HG03064 (cell line): ENCODE results near the gene PDE6B.
"Not testable (repeated sequence)": the region's sequence is repeated elsewhere in the genome, so short reads cannot be mapped to it uniquely, and the experiment has no call there.

ENCODE experiments used
- ATAC-seq: cut with Tn5 transposase; IDR thresholded peaks from one replicate; pipeline ENCODE4 v1.9.1; 2021; ENCODE audit warnings: low read depth; ENCODE audit not compliant: unreplicated experiment

The PDE6B gene

DNA sequence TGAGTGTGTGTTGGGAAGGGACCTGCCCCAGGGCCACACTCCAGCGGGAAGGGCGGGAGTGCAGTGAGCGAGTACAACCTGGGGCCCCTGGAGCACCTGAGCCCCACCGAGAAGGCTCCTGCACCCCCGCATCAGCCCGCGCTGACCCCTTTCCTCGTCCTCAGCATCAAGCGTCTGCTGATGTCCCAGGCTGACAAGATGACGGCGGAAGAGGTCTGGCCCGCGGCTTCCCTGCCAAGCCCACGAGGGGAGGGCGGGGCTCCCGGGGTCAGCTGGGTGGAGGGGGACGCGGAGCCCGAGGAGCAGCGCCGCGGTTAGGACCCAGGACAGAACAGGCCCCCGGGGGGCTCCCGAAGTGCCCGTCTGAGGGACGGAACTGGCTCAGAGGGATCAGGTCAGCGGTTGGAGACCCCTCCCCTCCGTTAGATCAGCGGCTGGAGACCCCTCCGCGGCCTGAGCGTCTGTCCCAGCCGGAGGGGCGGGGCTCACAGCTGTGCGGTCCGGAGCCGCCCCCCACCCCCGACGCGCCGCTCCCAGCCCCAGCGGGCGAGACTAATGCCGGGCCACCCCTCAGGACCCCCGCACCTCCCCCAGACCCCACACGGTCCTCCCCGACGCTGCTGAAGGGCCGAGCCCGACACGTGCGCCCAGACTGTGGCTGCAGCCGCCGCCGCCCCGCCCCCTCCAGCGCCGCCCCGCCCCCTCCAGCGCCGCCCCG is 55.7 kb downstream of the PDE6B start:
- no peak for ATAC-seq

DNA sequence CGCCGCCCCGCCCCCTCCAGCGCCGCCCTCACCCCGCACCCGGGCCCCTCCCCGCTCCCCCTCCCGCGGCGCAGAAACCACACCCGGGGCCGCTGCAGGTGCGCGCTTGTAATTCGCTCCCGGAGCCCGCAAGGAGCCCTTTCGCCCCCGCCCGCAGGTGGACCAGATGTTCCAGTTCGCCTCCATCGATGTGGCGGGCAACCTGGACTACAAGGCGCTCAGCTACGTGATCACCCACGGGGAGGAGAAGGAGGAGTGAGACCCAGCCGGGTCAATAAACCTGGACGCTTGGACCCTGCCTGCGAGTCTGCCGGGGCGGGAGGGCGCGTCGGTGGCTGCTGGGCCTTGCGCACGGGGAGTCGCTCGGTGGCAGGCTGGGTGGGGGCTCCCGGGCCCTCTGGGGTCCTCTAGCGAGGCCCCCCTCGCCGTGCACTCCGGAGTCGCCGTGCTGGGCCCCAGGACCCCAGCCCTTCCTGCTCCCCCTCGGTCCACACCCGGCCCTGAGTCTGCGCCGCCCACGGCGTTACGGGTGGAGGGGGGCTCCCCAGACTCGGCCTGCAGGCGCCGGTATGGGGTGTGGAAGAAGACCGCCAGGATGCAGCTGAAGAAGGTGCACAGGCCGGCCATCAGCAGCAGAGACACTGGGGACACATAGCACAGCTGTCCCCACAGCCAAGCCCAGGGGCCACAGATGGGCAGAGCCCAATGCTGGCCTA is 56.5 kb downstream of the PDE6B start:
- ATAC-seq = no peak

DNA sequence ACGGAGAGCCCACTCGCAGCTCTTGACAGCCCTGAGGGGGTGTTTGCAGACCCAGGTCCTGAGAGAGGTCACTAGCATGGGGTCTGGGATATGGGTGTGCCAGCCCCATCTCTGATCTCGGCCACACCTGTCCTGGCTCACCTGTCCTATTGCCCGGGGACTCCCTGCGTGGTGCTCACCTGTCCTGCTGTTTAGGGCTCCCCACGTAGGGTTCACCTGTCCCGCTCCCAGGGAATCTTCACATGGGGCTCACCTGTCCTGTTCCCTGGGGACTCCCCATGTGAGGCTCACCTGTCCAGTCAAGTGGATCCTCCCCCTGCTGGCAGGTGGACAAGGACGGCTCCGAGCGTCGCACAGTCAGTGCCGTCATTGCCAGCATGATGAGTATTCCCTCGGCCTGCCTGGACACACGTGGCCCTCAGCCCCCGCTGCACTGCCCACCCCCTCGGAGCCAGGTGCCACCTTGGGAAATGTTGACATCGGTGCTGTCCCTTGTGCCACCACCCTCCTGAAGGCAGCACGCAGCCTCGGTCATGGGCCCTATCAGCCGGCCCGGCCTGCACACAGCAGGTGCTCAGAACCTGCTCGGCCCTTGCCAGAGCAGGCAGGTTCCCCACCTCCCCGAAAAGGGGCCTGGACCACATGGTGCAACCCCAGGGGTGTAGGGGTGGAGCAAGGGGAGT is 57.3 kb downstream of the PDE6B start:
- no peak for ATAC-seq

DNA sequence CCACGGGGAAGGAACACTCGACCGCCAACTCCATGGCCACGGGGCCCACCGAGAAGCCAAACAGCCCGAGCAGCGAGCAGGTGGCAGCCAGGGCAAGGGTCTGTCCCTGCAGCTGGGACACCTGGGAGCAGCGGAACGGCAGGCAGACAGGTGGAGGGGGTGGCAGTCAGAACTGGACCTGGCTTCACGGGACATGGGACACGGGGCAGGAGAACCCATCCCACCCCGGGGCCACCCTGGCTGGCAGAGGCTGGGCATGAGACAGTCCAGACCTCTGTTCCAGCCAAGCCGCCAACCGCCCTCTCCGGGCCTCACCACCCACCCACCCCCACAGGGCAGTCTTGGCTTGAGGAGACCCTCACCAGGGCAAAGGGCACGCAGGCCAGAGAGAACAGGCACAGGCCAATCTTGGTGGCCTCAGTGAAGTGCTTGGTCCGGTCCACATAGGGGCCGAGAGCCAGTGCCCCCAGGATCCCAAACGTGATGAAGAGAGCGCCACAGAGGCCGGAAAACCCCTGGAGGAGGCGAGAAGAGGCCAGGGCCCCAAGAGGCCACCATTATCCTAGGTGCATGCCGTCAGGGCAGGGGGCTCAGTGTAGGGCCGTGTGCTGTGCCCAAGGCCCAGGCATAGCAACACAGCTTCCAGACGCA is 58.0 kb downstream of the PDE6B start:
- ATAC-seq = no peak

DNA sequence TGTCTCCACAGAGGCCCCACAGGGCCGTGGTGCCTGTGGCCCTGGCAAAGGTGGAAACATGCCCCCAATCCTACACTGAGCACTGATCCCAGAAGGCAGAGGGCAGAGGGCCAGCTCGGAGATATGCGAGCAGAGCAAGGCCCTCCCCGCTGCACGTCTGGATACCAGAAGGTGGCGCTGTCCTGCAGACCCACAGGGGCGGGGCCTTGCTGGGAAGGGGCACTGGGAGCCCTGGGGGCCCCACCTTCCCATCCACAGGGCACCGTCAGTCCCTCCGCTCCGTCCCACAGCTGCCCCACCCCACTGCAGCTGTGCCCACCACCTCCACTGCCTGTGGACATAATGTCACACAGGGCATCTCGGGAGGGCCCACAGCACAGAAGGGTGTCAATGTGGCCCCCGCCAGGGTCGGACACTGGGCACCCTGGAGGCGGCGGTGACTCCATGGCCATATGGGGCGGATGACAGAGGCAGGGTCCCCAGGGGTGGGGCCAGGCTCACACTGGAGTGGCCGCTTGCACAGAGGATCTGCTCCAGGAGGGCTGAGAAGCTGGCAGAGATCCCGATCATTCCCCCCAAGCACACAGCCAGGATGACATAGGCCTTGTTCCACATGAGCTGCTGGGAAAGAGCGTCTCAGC is 58.7 kb downstream of the PDE6B start:
- no peak for ATAC-seq

DNA sequence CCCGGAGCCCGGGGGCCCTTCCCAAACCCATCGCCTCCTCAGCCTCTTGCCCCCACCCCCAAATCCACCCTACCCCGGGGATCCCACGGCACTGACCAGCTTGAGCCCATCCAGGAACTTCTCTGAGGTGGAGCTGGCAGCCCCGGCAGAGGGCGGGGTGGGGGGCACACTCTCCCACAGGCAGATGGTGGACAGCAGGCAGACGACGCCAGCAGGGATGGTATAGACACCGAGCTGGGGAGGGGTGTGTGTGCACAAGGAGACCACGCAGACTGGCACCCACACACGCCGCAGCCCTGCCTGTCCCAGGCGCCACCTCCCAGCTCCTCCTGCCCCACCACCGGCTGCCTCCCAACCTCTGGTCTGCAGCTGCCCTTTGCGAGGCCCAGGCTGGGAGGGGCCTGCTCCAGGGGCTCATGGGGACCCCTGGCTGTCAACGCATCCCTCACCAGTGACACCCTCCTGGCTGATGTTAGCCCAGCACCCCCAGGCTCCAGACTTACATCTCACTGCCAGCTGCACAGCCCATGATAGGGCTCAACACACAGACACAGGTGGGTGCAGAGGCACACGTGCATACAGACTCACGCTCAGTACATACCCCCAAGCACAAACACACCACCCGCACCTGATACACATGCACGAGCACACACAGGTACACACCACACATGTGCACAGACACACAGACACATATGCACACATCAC is 59.4 kb downstream of the PDE6B start:
- ATAC-seq = no peak

DNA sequence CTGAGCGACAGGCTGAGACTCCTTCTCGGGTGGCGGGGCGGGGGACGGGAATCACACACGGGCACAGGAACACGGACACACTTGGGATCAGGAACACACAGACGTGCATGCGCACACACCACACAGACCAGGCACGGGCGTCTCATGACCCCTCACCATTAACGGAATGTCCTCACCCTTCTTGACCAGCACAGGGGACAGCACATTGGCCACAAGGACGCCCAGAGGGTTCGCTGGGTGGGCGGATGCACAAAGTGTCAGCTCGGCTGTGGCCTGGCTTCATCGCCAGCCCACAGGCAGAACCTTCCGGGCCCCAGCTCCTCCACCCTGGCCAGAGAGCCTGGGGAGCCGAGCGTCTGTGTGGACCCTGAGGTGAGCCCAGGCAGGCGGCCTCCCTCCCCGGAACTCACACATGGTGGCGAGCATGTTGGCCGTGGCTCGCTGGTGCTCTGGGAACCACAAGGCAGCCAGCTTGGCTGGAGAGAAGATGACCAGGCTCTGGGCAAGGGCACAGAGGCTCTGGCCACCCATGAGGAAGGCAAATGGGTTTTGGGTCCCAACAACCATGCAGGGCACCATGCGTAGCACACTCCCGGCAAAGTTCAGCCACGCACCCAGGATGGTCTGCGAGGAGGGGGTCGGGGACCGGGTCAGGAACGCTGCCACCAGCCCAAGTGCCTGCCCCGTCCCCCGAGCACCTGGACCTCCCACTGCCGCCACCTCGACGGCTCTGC is 60.5 kb downstream of the PDE6B start:
- ATAC-seq = no peak

DNA sequence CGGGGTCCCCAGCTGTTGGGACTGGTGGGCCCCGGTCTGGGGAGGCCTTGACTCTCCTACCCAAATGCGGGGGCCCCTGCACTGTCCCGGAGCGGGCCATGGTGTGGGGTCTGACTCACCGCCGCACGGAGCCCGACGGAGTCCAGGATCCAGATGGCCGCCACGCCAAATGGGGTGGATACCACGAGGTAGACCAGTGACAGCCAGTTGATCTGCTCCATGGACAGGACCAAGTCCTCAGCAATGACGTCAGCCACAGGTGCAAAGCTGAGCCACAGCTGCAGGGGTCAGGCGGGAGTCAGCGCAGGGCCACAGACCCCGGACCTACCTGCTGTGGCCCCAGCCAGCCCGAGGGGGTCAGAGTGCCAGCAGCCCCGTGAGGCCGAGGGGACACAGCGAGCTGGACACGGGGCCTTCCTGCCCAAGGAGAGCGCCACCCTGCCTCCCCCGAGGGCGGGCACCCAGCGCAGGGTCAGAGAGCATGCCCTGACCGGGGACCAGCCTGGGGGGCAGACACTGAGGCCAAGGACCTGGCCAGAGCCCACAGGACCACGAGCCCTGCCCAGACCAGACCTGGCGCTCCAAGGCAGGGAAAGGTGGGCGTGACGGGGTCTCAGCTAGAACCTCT is 61.2 kb downstream of the PDE6B start:
- no peak for ATAC-seq

DNA sequence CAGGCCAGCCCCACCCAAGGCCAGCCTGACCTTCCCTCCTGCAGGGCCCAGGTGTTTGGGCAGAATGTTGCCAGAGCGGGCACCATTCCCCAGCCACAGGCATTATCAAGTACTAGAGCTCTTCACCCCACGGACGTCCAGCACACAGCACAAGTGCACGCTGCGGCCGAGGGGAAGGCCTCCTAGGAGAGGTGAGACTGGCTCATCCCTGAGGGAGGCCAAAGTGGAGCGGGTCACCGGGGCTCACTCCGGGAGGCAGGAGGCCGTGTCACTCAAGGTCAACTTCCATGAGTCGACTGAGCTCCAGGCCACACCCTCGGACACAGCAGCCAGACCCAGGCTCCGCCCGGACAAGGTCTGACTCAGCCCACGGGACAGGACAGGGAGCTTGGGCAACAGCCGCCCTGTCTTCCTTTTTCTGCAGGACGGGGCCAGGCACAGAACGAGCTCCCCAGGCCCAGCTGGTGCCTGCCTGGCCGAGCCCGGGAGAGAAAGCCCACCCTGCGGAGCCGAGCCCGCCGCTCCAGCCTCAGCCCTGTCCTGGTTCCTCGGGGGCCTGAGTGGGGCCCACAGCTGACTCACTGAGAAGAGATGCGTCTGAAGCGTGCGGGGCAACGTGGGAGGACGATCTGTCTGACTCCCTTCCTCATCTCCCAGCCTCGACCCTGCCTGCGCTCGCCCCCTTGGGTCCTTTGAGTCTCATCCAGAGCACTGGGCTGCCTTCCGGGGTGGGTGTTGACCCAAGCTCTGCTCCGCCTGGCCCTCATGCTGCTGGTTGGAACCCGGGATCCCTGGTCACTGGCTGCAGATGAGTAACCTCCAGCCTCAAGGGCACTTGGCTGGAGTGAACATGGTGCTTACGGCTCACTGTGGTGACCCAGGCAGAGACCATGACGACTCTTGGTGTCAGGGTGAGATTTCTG is 61.9 kb downstream of the PDE6B start:
- no peak for ATAC-seq

DNA sequence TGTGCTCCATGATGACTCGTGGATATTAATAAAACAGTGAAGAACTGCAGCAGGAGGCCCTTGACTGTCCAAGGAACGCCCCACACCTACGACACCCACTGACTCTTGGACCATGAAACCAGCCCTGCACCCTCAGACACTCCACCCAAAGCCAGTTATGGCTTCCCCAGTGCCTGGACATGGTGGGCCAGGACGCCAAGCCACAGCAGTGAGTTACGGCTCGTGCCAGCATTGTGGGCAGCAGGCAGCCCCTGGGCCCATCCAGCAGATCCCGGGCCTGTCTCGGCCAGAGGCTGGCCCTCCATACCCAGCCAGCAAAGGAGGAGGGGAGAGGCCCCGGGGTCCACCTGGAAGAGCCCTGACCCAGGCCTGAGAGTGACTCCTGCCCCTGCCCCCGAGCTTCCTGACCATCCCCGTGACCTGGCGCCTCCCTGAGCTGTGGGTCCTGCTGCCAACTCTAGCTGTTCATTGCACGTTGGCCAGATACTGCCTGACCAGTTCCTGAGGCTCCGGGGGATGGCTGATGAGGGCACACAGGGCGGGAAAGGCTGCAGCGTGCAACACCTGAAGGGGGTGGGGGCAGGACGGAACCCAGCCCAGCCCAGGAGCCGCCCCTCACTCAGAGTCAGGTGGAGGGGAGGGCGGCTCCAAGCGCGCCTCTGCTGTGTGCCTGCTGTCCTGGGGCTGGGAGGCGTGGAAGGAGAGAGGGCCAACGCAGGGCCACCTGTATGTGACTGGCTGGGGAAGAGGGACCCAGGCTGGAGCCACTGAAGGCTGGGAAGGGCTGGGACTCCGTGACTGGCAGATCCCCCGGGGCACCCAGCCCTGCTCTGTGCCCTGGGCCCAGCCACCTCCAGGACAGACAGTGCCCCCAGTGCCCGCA is 62.8 kb downstream of the PDE6B start:
- no peak for ATAC-seq

DNA sequence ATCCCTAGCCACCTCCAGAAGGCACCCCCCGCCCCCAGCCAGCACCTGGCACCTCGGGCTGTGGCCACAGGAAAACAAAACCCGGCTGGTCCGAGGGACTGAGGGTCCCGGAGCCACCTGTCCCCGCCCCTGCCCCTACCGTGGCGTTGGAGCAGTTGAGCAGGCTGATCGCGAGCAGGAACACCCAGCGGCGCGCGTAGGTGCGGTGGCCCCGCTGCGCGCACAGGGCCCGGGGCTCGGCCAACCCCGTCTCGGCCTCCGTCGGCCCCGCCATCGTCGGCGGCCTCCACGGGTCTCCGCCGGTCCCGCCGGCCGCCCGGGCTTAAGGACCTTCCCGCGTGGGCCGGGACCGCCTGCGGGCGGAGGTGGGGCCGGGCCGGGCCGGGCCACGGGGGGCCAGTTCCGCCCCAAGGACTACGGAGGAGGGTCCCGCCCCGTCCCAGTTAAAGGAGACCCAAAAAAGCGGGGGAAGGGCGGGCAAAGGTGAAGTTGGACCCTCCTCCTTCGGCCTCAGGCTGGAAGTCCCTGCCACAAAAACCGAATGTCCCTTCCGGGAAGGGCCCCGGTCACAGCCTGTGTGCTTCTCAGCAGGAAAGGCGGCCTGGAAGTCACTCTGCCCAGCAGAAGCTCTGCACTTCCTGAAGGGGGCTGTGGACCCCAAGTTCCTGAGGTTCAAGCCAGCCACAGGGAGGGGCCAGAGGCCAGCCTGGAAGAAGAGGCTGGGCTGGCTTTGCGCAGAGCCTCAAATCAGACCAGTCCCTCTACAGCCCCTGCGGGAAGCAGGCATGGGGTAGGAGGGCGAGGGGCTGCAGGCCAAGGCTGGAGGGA is 63.7 kb downstream of the PDE6B start, which contains the start of gene SLC49A3:
Gene SLC49A3, minus strand, starts transcription at position 298 of the 828 bp plus-strand sequence. Its CDS starts 24 bp downstream, at position 274.
- no peak for ATAC-seq

DNA sequence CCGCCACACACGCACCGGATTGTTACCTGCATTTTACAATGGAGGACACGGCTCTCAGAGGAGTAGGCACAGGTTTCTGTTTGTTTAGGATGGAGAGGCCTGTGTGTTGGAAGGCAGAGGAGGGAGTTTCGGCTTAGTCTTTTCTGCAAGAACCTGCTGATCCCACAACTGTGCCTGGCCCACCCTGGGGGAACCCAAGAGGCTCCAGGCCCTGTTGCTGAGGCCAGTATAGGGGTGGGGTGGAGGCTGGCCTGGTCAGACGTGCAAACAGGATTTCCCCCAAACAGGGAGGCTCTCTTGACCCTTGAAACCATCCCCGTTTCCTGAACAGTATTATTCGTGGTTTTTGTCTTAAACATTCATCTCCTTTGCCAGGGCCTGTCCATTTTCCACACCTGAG is 64.3 kb downstream of the PDE6B start:
- no peak for ATAC-seq

DNA sequence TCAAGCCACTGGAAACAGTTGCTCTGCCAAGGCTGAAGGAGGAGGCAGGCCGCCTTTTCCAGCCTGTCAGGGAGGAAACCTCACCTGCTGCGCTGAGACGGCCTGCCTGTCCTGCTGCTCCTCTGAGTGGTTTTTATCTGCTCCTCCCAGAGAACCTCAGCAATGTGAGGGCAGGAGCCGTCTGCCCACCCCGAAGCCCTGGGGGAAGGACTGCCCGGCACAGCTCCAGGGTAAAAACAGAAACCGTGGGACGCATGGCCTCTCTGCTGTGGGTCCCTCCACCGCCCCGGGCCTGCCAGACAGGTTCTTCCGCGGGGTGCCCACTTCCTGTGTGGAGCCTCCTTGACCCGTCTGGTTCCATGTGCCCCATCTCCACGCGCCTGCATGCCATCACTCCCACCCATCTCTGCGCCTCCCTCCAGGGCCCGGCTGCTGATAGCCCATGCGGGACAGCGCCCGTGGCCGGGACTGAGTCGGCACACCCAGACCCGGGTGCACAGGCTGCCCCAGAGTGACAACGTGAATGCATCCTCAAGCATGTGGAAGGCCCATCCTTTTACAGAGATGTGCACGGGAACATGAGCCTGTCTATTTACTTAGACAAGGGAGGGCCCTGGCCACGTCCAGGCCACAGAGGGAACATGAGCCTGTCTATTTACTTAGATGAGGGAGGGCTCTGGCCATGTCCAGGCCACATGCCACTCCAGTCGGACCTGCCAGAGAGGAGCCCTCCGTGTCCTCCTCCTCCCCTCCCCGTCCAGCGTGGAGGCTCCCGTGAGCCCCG is 67.6 kb downstream of the PDE6B start:
- no peak for ATAC-seq

DNA sequence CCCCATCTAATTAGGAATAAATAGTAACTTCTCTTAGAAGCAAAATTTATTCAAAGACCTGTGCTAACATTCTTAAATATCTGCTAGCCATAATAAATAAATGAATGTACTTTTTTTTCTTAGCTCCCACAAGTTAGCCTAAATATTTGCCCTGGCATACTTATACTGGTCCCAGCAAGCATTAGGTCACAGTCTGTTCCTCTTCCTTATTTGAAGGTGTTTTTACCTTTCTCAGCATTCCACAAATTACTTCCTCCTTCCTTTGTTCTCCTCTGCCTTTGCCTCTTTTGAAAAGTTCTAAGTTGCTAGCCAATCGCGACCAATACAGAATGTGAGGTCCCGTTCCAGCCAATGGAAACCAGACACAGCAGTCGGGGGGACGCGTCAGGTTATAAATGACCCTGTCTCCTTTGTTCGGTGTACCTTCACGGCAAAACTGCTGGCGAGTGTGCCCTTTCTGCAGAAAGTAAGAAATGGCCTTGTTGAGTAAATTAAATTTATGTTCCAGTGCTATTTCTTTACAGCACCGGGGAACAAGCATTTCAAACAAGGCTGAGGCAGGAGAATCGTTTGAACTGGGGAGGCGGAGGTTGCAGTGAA is 69.1 kb downstream of the PDE6B start:
- ATAC-seq = not testable (repeated sequence)
